22Rv1 (cell line): ENCODE data around the gene SOX1.

Experiments used
- ZFX ChIP-seq: fragments of 450-650 bp; IDR thresholded peaks from 2 replicates; pipeline ENCODE4 v1.6.1; 2017; ENCODE audit warnings: antibody characterized with exemption, borderline replicate concordance
- TF ChIP-seq, protein P1 (sequence below): fragments of 450-650 bp; IDR thresholded peaks from 2 replicates; pipeline ENCODE4 v1.5.1; 2017; ENCODE audit warnings: mild to moderate bottlenecking

DNA sequence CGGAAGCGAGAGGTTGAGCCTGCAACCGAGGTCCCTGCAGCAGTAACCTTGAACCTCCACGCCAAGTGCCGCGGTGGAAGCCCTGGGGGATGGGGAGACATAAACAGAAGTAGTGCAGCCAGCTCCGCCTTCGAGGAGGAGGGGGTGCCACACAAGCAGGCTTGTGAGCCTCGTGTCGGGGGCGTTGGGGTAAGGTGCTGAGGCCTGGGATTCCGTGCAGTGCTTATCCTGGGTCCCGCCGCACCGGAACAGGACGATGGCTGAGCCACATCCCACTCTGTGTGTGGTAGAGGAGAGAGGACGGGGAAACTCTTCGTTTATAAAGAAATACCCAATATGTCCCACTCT is 51.0 kb downstream of the SOX1 start:
- TF ChIP-seq, protein P1, sequence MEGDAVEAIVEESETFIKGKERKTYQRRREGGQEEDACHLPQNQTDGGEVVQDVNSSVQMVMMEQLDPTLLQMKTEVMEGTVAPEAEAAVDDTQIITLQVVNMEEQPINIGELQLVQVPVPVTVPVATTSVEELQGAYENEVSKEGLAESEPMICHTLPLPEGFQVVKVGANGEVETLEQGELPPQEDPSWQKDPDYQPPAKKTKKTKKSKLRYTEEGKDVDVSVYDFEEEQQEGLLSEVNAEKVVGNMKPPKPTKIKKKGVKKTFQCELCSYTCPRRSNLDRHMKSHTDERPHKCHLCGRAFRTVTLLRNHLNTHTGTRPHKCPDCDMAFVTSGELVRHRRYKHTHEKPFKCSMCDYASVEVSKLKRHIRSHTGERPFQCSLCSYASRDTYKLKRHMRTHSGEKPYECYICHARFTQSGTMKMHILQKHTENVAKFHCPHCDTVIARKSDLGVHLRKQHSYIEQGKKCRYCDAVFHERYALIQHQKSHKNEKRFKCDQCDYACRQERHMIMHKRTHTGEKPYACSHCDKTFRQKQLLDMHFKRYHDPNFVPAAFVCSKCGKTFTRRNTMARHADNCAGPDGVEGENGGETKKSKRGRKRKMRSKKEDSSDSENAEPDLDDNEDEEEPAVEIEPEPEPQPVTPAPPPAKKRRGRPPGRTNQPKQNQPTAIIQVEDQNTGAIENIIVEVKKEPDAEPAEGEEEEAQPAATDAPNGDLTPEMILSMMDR, result no peak
- no peak for TF ChIP-seq ZFX
